Thymus (tissue), 14 donors: Measurements from ENCODE around the gene FOXO1. TPM values are rescaled to one million over a fixed set of nuclear protein-coding genes. Genes with fewer than 3 reads are reported as not detected.
"Not testable (repeated sequence)": the region's sequence is repeated elsewhere in the genome, so short reads cannot be mapped to it uniquely, and the experiment has no call there.

Source experiments
- DNase-seq, 9 donors: peaks; one replicate each; pipeline ENCODE4 v3.0.0-alpha.2; 2013; ENCODE audit warnings: low spot score in 9 of 9, low read depth in 6 of 9, missing footprints in 1 of 9
- H3K27ac ChIP-seq, 2 donors: one replicate each; pipeline ENCODE4 v1.5.1; 2013; ENCODE audit warnings: control low read depth in 1 of 2, low read depth in 1 of 2, low read length in 1 of 2, mild to moderate bottlenecking in 1 of 2, moderate library complexity in 1 of 2
- H3K27me3 ChIP-seq, 2 donors: one replicate each; pipeline ENCODE4 v1.5.1; 2013; ENCODE audit warnings: low read length in 1 of 2; ENCODE audit not compliant: control insufficient read depth in 2 of 2, insufficient read depth in 1 of 2
- H3K36me3 ChIP-seq, 2 donors: one replicate each; pipeline ENCODE4 v1.5.1; 2013; ENCODE audit warnings: low read length in 1 of 2, mild to moderate bottlenecking in 1 of 2, moderate library complexity in 1 of 2; ENCODE audit not compliant: control insufficient read depth in 2 of 2, insufficient read depth in 2 of 2
- H3K4me1 ChIP-seq, 2 donors: one replicate each; pipeline ENCODE4 v1.5.1; 2013; ENCODE audit warnings: low read length in 2 of 2; ENCODE audit not compliant: control insufficient read depth in 2 of 2, insufficient read depth in 2 of 2
- H3K4me3 ChIP-seq, 2 donors: one replicate each; pipeline ENCODE4 v1.5.1; 2013; ENCODE audit warnings: low read length in 2 of 2, control low read depth in 1 of 2, mild to moderate bottlenecking in 1 of 2
- H3K9me3 ChIP-seq, 2 donors: one replicate each; pipeline ENCODE4 v1.5.1; 2013; ENCODE audit warnings: low read length in 1 of 2, mild to moderate bottlenecking in 1 of 2; ENCODE audit not compliant: control insufficient read depth in 2 of 2, insufficient read depth in 1 of 2
- WGBS: extraction: QIAGEN DNeasy Blood & Tissue Kit; methylation state at CpG from one replicate; pipeline ENCODE4 v1.1.7; 2013; 5-methylcytosine and 5-hydroxymethylcytosine counted together
- long read RNA-seq, 10 donors: transcript quantifications; one replicate each; lab custom pipeline, GENCODE V29; 2026
- polyA plus RNA-seq: library from polyadenylated mRNA; stranded (reverse); fragments of 200-250 nt; gene quantifications from one replicate; pipeline ENCODE4 v1.2.3, GENCODE V29; 2013
- total RNA-seq: library from RNA; stranded (reverse); fragments of 120-200 nt; gene quantifications from one replicate; pipeline ENCODE4 v1.2.4, GENCODE V29; 2013
- donor health status: healthy.

The FOXO1 gene
- 8.7 TPM for total RNA-seq
- 17.2 TPM for polyA plus RNA-seq
- long read RNA-seq, donor 1: 0 reads
- long read RNA-seq, donor 2: 0 reads
- long read RNA-seq, donor 3, full-length matches to known transcripts: 2 of 2 reads
- long read RNA-seq, donor 3, partial matches to known transcripts: 0 of 2 reads
- long read RNA-seq, donor 3, other reads (novel, unspliced or antisense): 0 of 2 reads
- long read RNA-seq, donor 4, full-length matches to known transcripts: 2 of 10 reads
- long read RNA-seq, donor 4, partial matches to known transcripts: 8 of 10 reads
- long read RNA-seq, donor 4, other reads (novel, unspliced or antisense): 0 of 10 reads
- long read RNA-seq, donor 5, full-length matches to known transcripts: 4 of 19 reads
- long read RNA-seq, donor 5, partial matches to known transcripts: 15 of 19 reads
- long read RNA-seq, donor 5, other reads (novel, unspliced or antisense): 0 of 19 reads
- long read RNA-seq, donor 6, full-length matches to known transcripts: 3 of 3 reads
- long read RNA-seq, donor 6, partial matches to known transcripts: 0 of 3 reads
- long read RNA-seq, donor 6, other reads (novel, unspliced or antisense): 0 of 3 reads
- long read RNA-seq, donor 7, partial matches to known transcripts: 9 of 9 reads
- long read RNA-seq, donor 7, other reads (novel, unspliced or antisense): 0 of 9 reads
- long read RNA-seq, donor 8, full-length matches to known transcripts: 2 of 2 reads
- long read RNA-seq, donor 8, partial matches to known transcripts: 0 of 2 reads
- long read RNA-seq, donor 8, other reads (novel, unspliced or antisense): 0 of 2 reads
- long read RNA-seq, donor 9, full-length matches to known transcripts: 1 of 1 reads
- long read RNA-seq, donor 9, partial matches to known transcripts: 0 of 1 reads
- long read RNA-seq, donor 9, other reads (novel, unspliced or antisense): 0 of 1 reads
- long read RNA-seq, donor 10, full-length matches to known transcripts: 3 of 9 reads
- long read RNA-seq, donor 10, partial matches to known transcripts: 6 of 9 reads
- long read RNA-seq, donor 10, other reads (novel, unspliced or antisense): 0 of 9 reads

GRCh38 chr13:40666045-40666932 lies at the start of gene FOXO1:
FOXO1 (minus strand) TSS chr13:40666641; CDS start chr13:40666212, 429 bp downstream.
- peak within 1 kb of the TSS; percentile 69 for H3K4me3 ChIP-seq

GRCh38 chr13:40714433-40714832 lies 48.0 kb upstream of the FOXO1 start:
- not testable (repeated sequence) for DNase-seq, H3K27me3 ChIP-seq, H3K4me1 ChIP-seq, H3K4me3 ChIP-seq, H3K27ac ChIP-seq
- Histone ChIP-seq H3K9me3 (peaks cover 0 to 13% of the 10 kb centered on the region in 2 donors), H3K36me3 (peaks cover 7 to 10% of the 10 kb centered on the region in 2 donors)
- WGBS: no CpG with 5 or more reads among the region's 1 CpG

More at GRCh38 chr13:40666045-40666932, at the start of gene FOXO1:
- Histone ChIP-seq H3K36me3 (no peaks in the 10 kb centered on the region), H3K27me3 (peaks cover 47 to 62% of the 10 kb centered on the region in 2 donors), H3K9me3 (peaks cover 0 to 4% of the 10 kb centered on the region in 2 donors), H3K4me1 (peaks cover 12 to 17% of the 10 kb centered on the region in 2 donors), H3K27ac (peak within 1 kb of the TSS; percentile 74 to 96)
- under 1% methylated on average over 108 of the region's 108 CpGs for WGBS
- peak in 8 of 9 donors; percentile 71 to 93 (median 82) for DNase-seq

GRCh38 chr13:40706439-40706838 lies 40.0 kb upstream of the FOXO1 start:
- no peaks in the 10 kb centered on the region for H3K4me1 ChIP-seq
- no peaks in the 10 kb centered on the region for H3K9me3 ChIP-seq
- H3K27me3 ChIP-seq: no peaks in the 10 kb centered on the region
- H3K27ac ChIP-seq: no peak overlapping the region
- no peak overlapping the region for H3K4me3 ChIP-seq
- peak in 1 of 9 donors; percentile 18 for DNase-seq
- H3K36me3 ChIP-seq: no peaks in the 10 kb centered on the region
- WGBS: 20% methylated on average over 2 of the region's 2 CpGs

- H3K27ac ChIP-seq: no peak overlapping the region
- no peaks in the 10 kb centered on the region for H3K27me3 ChIP-seq
- no peaks in the 10 kb centered on the region for H3K36me3 ChIP-seq
- DNase-seq: no peak
- WGBS: 90% methylated on average over 5 of the region's 5 CpGs
- H3K4me1 ChIP-seq: no peaks in the 10 kb centered on the region
- no peak overlapping the region for H3K4me3 ChIP-seq
- H3K9me3 ChIP-seq: no peaks in the 10 kb centered on the region
These were observed 31.3 kb upstream of the FOXO1 start for GRCh38 chr13:40697711-40698110.

GRCh38 chr13:40694426-40694825 lies 28.0 kb upstream of the FOXO1 start:
- no peak overlapping the region for H3K4me3 ChIP-seq
- no peaks in the 10 kb centered on the region for H3K4me1 ChIP-seq
- DNase-seq: no peak
- H3K27me3 ChIP-seq: no peaks in the 10 kb centered on the region
- 91% methylated on average over 4 of the region's 4 CpGs for WGBS
- H3K9me3 ChIP-seq: no peaks in the 10 kb centered on the region
- H3K36me3 ChIP-seq: no peaks in the 10 kb centered on the region
- H3K27ac ChIP-seq: no peak overlapping the region

GRCh38 chr13:40692946-40693345 lies 26.5 kb upstream of the FOXO1 start:
- Histone ChIP-seq H3K4me1 (no peaks in the 10 kb centered on the region), H3K9me3 (no peaks in the 10 kb centered on the region), H3K27ac (no peak overlapping the region), H3K36me3 (no peaks in the 10 kb centered on the region), H3K4me3 (no peak overlapping the region), H3K27me3 (no peaks in the 10 kb centered on the region)
- DNase-seq: no peak
- WGBS: 80% methylated on average over 2 of the region's 2 CpGs

- Histone ChIP-seq H3K27ac (no peak overlapping the region), H3K36me3 (no peaks in the 10 kb centered on the region), H3K4me3 (no peak overlapping the region), H3K9me3 (no peaks in the 10 kb centered on the region), H3K27me3 (no peaks in the 10 kb centered on the region), H3K4me1 (no peaks in the 10 kb centered on the region)
- WGBS: 92% methylated on average over 3 of the region's 3 CpGs
- no peak for DNase-seq
These were observed 22.3 kb upstream of the FOXO1 start for GRCh38 chr13:40688781-40689180.

GRCh38 chr13:40682449-40683240 lies 16.2 kb upstream of the FOXO1 start:
- peak in 2 of 9 donors; percentile 13 to 55 for DNase-seq
- Histone ChIP-seq H3K4me3 (no peak overlapping the region), H3K4me1 (peaks cover 0 to 9% of the 10 kb centered on the region in 2 donors), H3K9me3 (no peaks in the 10 kb centered on the region), H3K36me3 (no peaks in the 10 kb centered on the region), H3K27ac (no peak overlapping the region), H3K27me3 (no peaks in the 10 kb centered on the region)
- 63% methylated on average over 11 of the region's 11 CpGs for WGBS
